ENCODE results near the gene GALP.
"Not testable (repeated sequence)": the region's sequence is repeated elsewhere in the genome, so short reads cannot be mapped to it uniquely, and the experiment has no call there.

Gene GALP

DNA sequence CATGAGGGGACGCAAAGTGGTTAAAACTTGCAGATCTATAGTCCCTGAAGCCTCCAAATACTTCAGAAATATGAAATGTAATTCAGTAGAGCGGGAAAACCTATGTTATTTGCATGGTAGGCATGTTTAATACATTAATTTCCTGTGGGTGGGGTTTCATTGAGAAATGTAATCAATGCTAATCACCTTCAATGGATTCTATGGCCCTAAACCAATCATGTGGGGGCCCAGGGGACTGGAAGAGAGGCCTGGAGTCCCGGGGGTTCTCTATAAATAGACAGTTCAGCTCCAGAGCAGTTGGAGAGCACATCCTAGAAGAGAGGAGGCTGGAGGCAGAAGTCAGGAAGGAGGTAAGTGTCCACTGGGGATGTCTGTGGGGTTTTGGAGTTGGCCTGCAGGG, 26.2 kb downstream of the GALP start, which contains the start of gene ZSCAN5C:
Gene ZSCAN5C (plus strand): TSS at position 301 of the 400 bp plus-strand sequence. CDS start 3,641 bp downstream, outside the sequence.
- TF ChIP-seq CTCF (IDR thresholded peaks at IDR 0.05; ENCODE audit: insufficient read depth, low read length, poor library complexity, severe bottlenecking) (no peak), EZH2phosphoT487 (conservative IDR thresholded peaks at IDR 0.05; ENCODE audit: low read length) (no peak)
- no peaks in the 10 kb centered on the region for H3K9me2 ChIP-seq (replicated peaks; ENCODE audit: insufficient read depth, low read length)
- H4K20me1 ChIP-seq (ENCODE audit: low read depth, low read length) = no peaks in the 10 kb centered on the region
- H3K36me3 ChIP-seq (ENCODE audit: low read length) = no peaks in the 10 kb centered on the region
- no peak within 1 kb of the TSS for H3K27ac ChIP-seq (ENCODE audit: low read depth, low read length)
- H2AFZ ChIP-seq (ENCODE audit: low read depth, low read length, severe bottlenecking) = no peak within 1 kb of the TSS
- no peaks in the 10 kb centered on the region for H3K9me3 ChIP-seq (ENCODE audit: insufficient read depth, low read length)
- H3K79me2 ChIP-seq (ENCODE audit: insufficient read depth, low read length) = no peaks in the 10 kb centered on the region
- no peak within 1 kb of the TSS for H3K4me2 ChIP-seq (ENCODE audit: low read depth, low read length, poor library complexity, severe bottlenecking)
- no peak within 1 kb of the TSS for H3K4me3 ChIP-seq (ENCODE audit: insufficient read depth, low read length, poor library complexity, severe bottlenecking)
- H3F3A ChIP-seq (ENCODE audit: insufficient read depth) = no peaks in the 10 kb centered on the region
- no peak within 1 kb of the TSS for H3K9ac ChIP-seq (ENCODE audit: low read length)
- H3K27me3 ChIP-seq (ENCODE audit: low read length) = no peaks in the 10 kb centered on the region

DNA sequence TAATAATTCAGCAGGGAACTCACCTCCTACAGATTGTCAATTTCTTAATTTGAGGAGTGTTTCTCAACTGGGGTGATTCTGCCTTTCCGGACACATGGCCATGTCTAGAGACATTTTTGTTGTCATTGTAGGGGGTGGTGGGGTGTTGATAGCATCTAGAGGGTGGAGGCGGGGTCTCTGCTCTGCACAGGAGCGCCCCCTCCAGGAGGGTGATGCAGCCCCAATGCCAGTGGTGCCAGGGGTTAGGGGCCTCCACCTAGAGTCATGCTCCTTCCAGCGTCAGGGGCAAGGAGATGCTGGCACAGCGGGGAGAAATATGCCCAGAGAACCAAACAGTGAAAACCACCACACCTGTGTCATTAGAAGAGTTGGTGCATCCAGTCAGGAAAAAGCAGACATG, 31.8 kb downstream of the GALP start:
- not testable (repeated sequence) for H3K4me3 ChIP-seq (ENCODE audit: insufficient read depth, low read length, poor library complexity, severe bottlenecking); H4K20me1 ChIP-seq (ENCODE audit: low read depth, low read length); H3K9ac ChIP-seq (ENCODE audit: low read length); H3K79me2 ChIP-seq (ENCODE audit: insufficient read depth, low read length); H2AFZ ChIP-seq (ENCODE audit: low read depth, low read length, severe bottlenecking); H3K27ac ChIP-seq (ENCODE audit: low read depth, low read length); H3F3A ChIP-seq (ENCODE audit: insufficient read depth); H3K36me3 ChIP-seq (ENCODE audit: low read length); H3K4me2 ChIP-seq (ENCODE audit: low read depth, low read length, poor library complexity, severe bottlenecking); H3K9me3 ChIP-seq (ENCODE audit: insufficient read depth, low read length); H3K9me2 ChIP-seq (replicated peaks; ENCODE audit: insufficient read depth, low read length); H3K27me3 ChIP-seq (ENCODE audit: low read length)

DNA sequence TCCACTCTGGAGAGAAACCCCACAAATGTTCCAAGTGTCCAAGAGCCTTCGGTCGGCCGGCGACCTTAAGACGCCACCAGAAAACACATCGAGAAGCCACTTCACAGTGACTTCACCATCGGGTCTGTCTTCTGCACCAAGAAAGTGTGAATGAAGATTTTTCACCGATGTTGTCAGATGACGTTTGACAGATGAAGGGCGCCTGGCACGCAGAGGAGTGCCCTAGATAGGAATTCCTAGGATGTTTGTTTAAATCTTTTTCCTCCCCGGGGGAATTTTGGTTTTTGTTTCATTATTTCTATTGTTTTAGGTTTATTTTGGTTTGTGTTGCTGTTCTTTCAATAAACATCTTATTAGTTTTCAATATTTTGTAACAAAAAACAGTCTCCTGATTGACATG, 33.3 kb downstream of the GALP start:
- Histone ChIP-seq H3K27ac (ENCODE audit: low read depth, low read length) (no peak overlapping the region), H3K9me3 (ENCODE audit: insufficient read depth, low read length) (no peaks in the 10 kb centered on the region), H3K79me2 (ENCODE audit: insufficient read depth, low read length) (no peaks in the 10 kb centered on the region), H4K20me1 (ENCODE audit: low read depth, low read length) (no peaks in the 10 kb centered on the region), H2AFZ (ENCODE audit: low read depth, low read length, severe bottlenecking) (no peak overlapping the region), H3F3A (ENCODE audit: insufficient read depth) (no peaks in the 10 kb centered on the region), H3K4me3 (ENCODE audit: insufficient read depth, low read length, poor library complexity, severe bottlenecking) (no peak overlapping the region), H3K9ac (ENCODE audit: low read length) (no peak overlapping the region), H3K4me2 (ENCODE audit: low read depth, low read length, poor library complexity, severe bottlenecking) (no peak overlapping the region), H3K36me3 (ENCODE audit: low read length) (no peaks in the 10 kb centered on the region), H3K27me3 (ENCODE audit: low read length) (no peaks in the 10 kb centered on the region), H3K9me2 (replicated peaks; ENCODE audit: insufficient read depth, low read length) (no peaks in the 10 kb centered on the region)
- TF ChIP-seq CTCF (IDR thresholded peaks at IDR 0.05; ENCODE audit: insufficient read depth, low read length, poor library complexity, severe bottlenecking) (no peak), EZH2phosphoT487 (conservative IDR thresholded peaks at IDR 0.05; ENCODE audit: low read length) (no peak)

- H3K9me2 ChIP-seq (replicated peaks; ENCODE audit: insufficient read depth, low read length); H3K9me3 ChIP-seq (ENCODE audit: insufficient read depth, low read length); H2AFZ ChIP-seq (ENCODE audit: low read depth, low read length, severe bottlenecking); H3K36me3 ChIP-seq (ENCODE audit: low read length); H3K79me2 ChIP-seq (ENCODE audit: insufficient read depth, low read length); H3K4me3 ChIP-seq (ENCODE audit: insufficient read depth, low read length, poor library complexity, severe bottlenecking); H3K4me2 ChIP-seq (ENCODE audit: low read depth, low read length, poor library complexity, severe bottlenecking); H3K27me3 ChIP-seq (ENCODE audit: low read length); H3F3A ChIP-seq (ENCODE audit: insufficient read depth); H4K20me1 ChIP-seq (ENCODE audit: low read depth, low read length); H3K27ac ChIP-seq (ENCODE audit: low read depth, low read length); H3K9ac ChIP-seq (ENCODE audit: low read length): not testable (repeated sequence)
Observed at GRCh38 chr19:56210036-56210435, 34.2 kb downstream of the GALP start.

All from SU-DHL-6 (cell line).